OCI-LY7 (cell line): ENCODE results near the gene DNAJC11. TPM values are rescaled to one million over a fixed set of nuclear protein-coding genes. Genes with fewer than 3 reads are reported as not detected.

Experiments
- BruUV-seq: library from RNA; stranded (reverse); fragments of 400-500 nt; replicated peaks from 2 replicates; lab custom pipeline; 2021; lab: Mats Ljungman, UMichigan
- CTCF ChIA-PET: fragments of 300-600 bp; sonication (Branson Sonifier 250); formaldehyde crosslinking; loops from one replicate; lab custom pipeline; 2022; ENCODE audit warnings: antibody characterized with exemption; ENCODE audit not compliant: unreplicated experiment; lab: Charles Lee
- POLR2A ChIA-PET: fragments of 300-600 bp; sonication (Branson Sonifier 250); formaldehyde crosslinking; loops from one replicate; lab custom pipeline; 2022; ENCODE audit warnings: antibody characterized with exemption; lab: Charles Lee
- DNase-seq: peaks from one replicate; pipeline ENCODE4 v3.0.0-alpha.2; 2015; ENCODE audit warnings: low spot score
- H2AFZ ChIP-seq: fragments of 200-600 bp; sonication (generic), shearing (Covaris generic); 2 replicates; pipeline ENCODE4 v1.6.1; 2014; ENCODE audit warnings: mild to moderate bottlenecking, antibody characterized with exemption, low read length, moderate library complexity
- H3K27ac ChIP-seq: fragments of 200-600 bp; sonication (generic); 2 replicates; pipeline ENCODE4 v1.5.1; 2014; ENCODE audit warnings: mixed run types, low read depth, mild to moderate bottlenecking, moderate library complexity, low read length, inconsistent platforms; ENCODE audit not compliant: poor library complexity, severe bottlenecking
- H3K36me3 ChIP-seq: fragments of 200-600 bp; sonication (generic); 2 replicates; pipeline ENCODE4 v1.6.1; 2014; ENCODE audit warnings: mild to moderate bottlenecking, antibody characterized with exemption, low read length, moderate library complexity, mixed read lengths; ENCODE audit not compliant: insufficient read depth
- H3K4me1 ChIP-seq: fragments of 200-600 bp; sonication (generic); 2 replicates; pipeline ENCODE4 v1.5.1; 2014; ENCODE audit warnings: mild to moderate bottlenecking, low read length; ENCODE audit not compliant: insufficient read depth, poor library complexity, severe bottlenecking
- H3K4me2 ChIP-seq: fragments of 200-600 bp; sonication (generic); 2 replicates; pipeline ENCODE4 v1.6.1; 2014; ENCODE audit warnings: mild to moderate bottlenecking, low read length
- H3K4me3 ChIP-seq: fragments of 200-600 bp; sonication (generic); 2 replicates; pipeline ENCODE4 v1.5.1; 2014; ENCODE audit warnings: mild to moderate bottlenecking, low read depth, low read length; ENCODE audit not compliant: poor library complexity, severe bottlenecking
- H3K79me2 ChIP-seq: fragments of 200-600 bp; sonication (generic); 2 replicates; pipeline ENCODE4 v1.6.1; 2016; ENCODE audit warnings: low read depth, mild to moderate bottlenecking, low read length, moderate library complexity, mixed read lengths; ENCODE audit not compliant: insufficient read depth
- H3K9me2 ChIP-seq: fragments of 200-600 bp; sonication (generic); 2 replicates; pipeline ENCODE4 v1.6.1; 2016; ENCODE audit warnings: mild to moderate bottlenecking, low read length, mixed read lengths; ENCODE audit not compliant: insufficient read depth
- H3K9me3 ChIP-seq: fragments of 200-600 bp; sonication (generic); 2 replicates; pipeline ENCODE4 v1.6.1; 2014; ENCODE audit warnings: mild to moderate bottlenecking, mixed run types, low read length, mixed read lengths
- H4K20me1 ChIP-seq: fragments of 200-600 bp; sonication (generic); 2 replicates; pipeline ENCODE4 v1.6.1; 2014; ENCODE audit warnings: mild to moderate bottlenecking, antibody characterized with exemption, low read length, moderate library complexity, mixed read lengths; ENCODE audit not compliant: insufficient read depth
- EZH2phosphoT487 ChIP-seq: fragments of 200-600 bp; sonication (generic); IDR thresholded peaks from 2 replicates; pipeline ENCODE4 v1.6.1; 2018; ENCODE audit warnings: low read depth, borderline replicate concordance, mild to moderate bottlenecking, mixed run types, antibody characterized with exemption, low read length, moderate library complexity, mixed read lengths
- intact Hi-C: fragments of 100-400 bp; cut with micrococcal nuclease; formaldehyde crosslinking; loops from one replicate; pipeline ENCODE4 v1.10.0; 2022; ENCODE audit not compliant: unreplicated experiment
- total RNA-seq, 2 experiments: library from RNA; depleted of rRNA in 1 of 2; stranded (reverse); fragments of >200 nt in 1 of 2; shearing (Covaris generic) in 1 of 2; gene quantifications; 2 replicates each; pipeline ENCODE4 v1.2.3, GENCODE V29; 2014 to 2022
- TF ChIP-seq, protein P1 (sequence below): fragments of 200-600 bp; sonication (generic); conservative IDR thresholded peaks from 2 replicates; pipeline ENCODE4 v1.5.1; 2014; ENCODE audit warnings: mild to moderate bottlenecking, antibody characterized with exemption, low read length, moderate library complexity, mixed read lengths

DNAJC11 gene
- total RNA-seq, 2 experiments from 2014 or later = 31.0 to 65.6 TPM

DNA sequence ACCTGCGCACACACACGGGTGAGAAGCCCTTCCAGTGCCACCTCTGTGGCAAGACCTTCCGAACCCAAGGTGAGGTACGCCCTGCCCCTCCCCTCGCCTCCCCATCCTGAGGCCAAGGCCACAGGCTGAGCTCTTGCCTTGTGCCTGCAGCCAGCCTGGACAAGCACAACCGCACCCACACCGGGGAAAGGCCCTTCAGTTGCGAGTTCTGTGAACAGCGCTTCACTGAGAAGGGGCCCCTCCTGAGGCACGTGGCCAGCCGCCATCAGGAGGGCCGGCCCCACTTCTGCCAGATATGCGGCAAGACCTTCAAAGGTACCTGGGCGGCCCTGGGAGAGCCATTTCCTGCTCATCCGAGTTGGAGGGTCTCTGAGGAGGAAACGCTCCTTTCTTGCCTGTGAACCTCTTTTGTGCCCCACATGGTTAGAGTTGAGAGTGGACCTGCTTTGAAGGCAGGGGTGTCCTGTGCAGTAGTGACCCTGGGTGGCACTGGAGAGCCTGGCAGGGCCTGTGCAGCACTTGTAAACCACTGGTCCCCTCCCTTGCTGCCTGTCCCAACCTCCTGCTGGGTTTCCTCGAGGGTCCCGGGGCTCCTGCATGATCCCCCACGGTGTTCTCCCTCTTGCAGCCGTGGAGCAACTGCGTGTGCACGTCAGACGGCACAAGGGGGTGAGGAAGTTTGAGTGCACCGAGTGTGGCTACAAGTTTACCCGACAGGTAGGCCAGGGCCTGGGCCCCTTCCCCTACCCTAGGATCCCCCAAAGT is 113.3 kb downstream of the DNAJC11 start:
- Histone ChIP-seq H3K9me2 (no peaks in the 10 kb centered on the region), H3K4me1 (peaks cover 10% of the 10 kb centered on the region), H3K9me3 (no peaks in the 10 kb centered on the region), H2AFZ (no peak overlapping the region), H3K36me3 (peaks cover 42% of the 10 kb centered on the region), H3K79me2 (no peaks in the 10 kb centered on the region), H3K4me2 (no peak overlapping the region), H3K4me3 (no peak overlapping the region), H3K27ac (peak overlapping the region; percentile 10), H4K20me1 (no peaks in the 10 kb centered on the region)
- intact Hi-C loops = no loop called here
- no peak for DNase-seq
- BruUV-seq = TSS peak; percentile 63
- CTCF ChIA-PET = interaction anchor here (1.4 kb wide), 1 partner anchor 12 kb away, joined by 4 read pairs; no protein-coding TSS in a partner anchor
- POLR2A ChIA-PET = interaction anchor here (0.6 to 1.4 kb wide), 2 partner anchors 10 to 12 kb away, joined by 3 to 4 read pairs; no protein-coding TSS in a partner anchor
- no peak for TF ChIP-seq EZH2phosphoT487
- TF ChIP-seq, protein P1, sequence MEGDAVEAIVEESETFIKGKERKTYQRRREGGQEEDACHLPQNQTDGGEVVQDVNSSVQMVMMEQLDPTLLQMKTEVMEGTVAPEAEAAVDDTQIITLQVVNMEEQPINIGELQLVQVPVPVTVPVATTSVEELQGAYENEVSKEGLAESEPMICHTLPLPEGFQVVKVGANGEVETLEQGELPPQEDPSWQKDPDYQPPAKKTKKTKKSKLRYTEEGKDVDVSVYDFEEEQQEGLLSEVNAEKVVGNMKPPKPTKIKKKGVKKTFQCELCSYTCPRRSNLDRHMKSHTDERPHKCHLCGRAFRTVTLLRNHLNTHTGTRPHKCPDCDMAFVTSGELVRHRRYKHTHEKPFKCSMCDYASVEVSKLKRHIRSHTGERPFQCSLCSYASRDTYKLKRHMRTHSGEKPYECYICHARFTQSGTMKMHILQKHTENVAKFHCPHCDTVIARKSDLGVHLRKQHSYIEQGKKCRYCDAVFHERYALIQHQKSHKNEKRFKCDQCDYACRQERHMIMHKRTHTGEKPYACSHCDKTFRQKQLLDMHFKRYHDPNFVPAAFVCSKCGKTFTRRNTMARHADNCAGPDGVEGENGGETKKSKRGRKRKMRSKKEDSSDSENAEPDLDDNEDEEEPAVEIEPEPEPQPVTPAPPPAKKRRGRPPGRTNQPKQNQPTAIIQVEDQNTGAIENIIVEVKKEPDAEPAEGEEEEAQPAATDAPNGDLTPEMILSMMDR = no peak

DNA sequence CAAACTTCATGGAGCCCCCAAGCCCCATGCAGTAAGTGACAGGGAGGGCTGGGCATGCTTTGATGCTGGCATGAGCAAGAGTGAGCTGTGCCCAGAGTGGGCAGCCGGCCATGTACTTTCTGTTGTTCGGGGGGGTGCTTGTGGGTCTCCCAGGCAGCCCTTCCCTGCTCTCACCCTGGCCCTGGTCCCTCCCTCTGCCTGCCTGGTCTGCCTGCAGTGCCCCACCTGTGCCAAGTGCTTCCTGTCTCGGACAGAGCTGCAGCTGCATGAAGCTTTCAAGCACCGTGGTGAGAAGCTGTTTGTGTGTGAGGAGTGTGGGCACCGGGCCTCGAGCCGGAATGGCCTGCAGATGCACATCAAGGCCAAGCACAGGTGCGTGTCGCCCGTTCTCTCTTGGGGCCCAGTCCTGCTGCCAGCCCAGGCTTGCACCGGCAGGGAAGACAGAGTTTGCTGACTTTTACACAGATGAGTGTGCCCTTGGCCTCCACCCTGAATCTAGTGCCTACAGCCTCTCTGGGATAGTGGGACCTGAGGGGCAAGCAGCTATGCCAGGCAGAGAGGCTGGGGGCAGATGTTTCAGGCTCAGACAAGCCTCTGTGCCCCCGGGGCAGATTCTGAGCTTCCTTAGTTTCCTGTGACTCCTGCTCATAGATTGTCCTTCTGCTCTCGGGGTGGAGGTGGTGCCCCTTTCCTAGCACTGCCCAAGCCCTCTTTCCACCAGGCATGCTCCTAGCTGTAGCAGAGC is 114.2 kb downstream of the DNAJC11 start:
- no peak overlapping the region for H3K4me3 ChIP-seq
- CTCF ChIA-PET = interaction anchor here (1.4 kb wide), 1 partner anchor 13 kb away, joined by 4 read pairs; no protein-coding TSS in a partner anchor
- peak overlapping the region; percentile 10 for H3K27ac ChIP-seq
- H4K20me1 ChIP-seq = no peaks in the 10 kb centered on the region
- H3K9me2 ChIP-seq = no peaks in the 10 kb centered on the region
- intact Hi-C loops = no loop called here
- H3K9me3 ChIP-seq = no peaks in the 10 kb centered on the region
- POLR2A ChIA-PET = interaction anchor here (0.6 kb wide), 1 partner anchor 11 kb away, joined by 3 read pairs; no protein-coding TSS in a partner anchor
- peak; percentile 56 for DNase-seq
- peak overlapping the region; percentile 13; the same call in 1 of the 2 replicates for H3K4me2 ChIP-seq
- H3K79me2 ChIP-seq = no peaks in the 10 kb centered on the region
- peaks cover 38% of the 10 kb centered on the region for H3K36me3 ChIP-seq
- TF ChIP-seq, protein P1 = no peak
- TF ChIP-seq EZH2phosphoT487 = no peak
- no TSS peak for BruUV-seq
- H3K4me1 ChIP-seq = peaks cover 13% of the 10 kb centered on the region
- no peak overlapping the region for H2AFZ ChIP-seq
